Neutrophil (primary cell): ENCODE measurements around the gene TSPAN15.
A peak's percentile ranks its signal among the peaks of the same experiment; 100 is the strongest.

Experiments used
- H3K27ac ChIP-seq: fragments of 200-600 bp; sonication (generic); 2 replicates; pipeline ENCODE4 v1.5.1; 2016; ENCODE audit warnings: mild to moderate bottlenecking, moderate library complexity
- H3K27me3 ChIP-seq: fragments of 200-600 bp; sonication (generic); 2 replicates; pipeline ENCODE4 v1.6.0; 2016; ENCODE audit warnings: mild to moderate bottlenecking
- H3K36me3 ChIP-seq: fragments of 200-600 bp; sonication (generic); 2 replicates; pipeline ENCODE4 v1.5.1; 2017
- H3K4me1 ChIP-seq, 2 experiments: fragments of 200-600 bp in 1 of 2; sonication (generic) in 1 of 2; 1 replicate in 1 of 2; 2 replicates in 1 of 2; pipeline versions ENCODE4 v1.5.1 to v1.6.1; 2013 to 2016; ENCODE audit warnings: low read depth in 1 of 2, low read length in 1 of 2, mild to moderate bottlenecking in 1 of 2, moderate library complexity in 1 of 2; ENCODE audit not compliant: control insufficient read depth in 1 of 2, insufficient read depth in 1 of 2
- H3K4me3 ChIP-seq, 2 experiments: fragments of 200-600 bp in 1 of 2; sonication (generic) in 1 of 2; 1 replicate in 1 of 2; 2 replicates in 1 of 2; pipeline ENCODE4 v1.5.1; 2013 to 2016; ENCODE audit warnings: low read depth in 1 of 2, low read length in 1 of 2, mild to moderate bottlenecking in 1 of 2, moderate library complexity in 1 of 2
- H3K9me3 ChIP-seq: fragments of 200-600 bp; sonication (generic); 2 replicates; pipeline ENCODE4 v1.5.1; 2016
- CTCF ChIP-seq: fragments of 200-600 bp; sonication (generic); IDR thresholded peaks from 2 replicates; pipeline ENCODE4 v1.5.1; 2016; ENCODE audit warnings: antibody characterized with exemption

The TSPAN15 gene

GRCh38 chr10:69451209-69451783 lies at the start of gene TSPAN15:
Gene TSPAN15, plus strand, starts transcription at chr10:69451465. Its CDS starts 130 bp downstream, at chr10:69451595.
- peaks cover 11 to 16% of the 10 kb centered on the region in 2 experiments for H3K4me1 ChIP-seq
- H3K36me3 ChIP-seq: no peaks in the 10 kb centered on the region
- H3K9me3 ChIP-seq: no peaks in the 10 kb centered on the region
- H3K27ac ChIP-seq: no peak within 1 kb of the TSS
- TF ChIP-seq CTCF: no peak
- peaks cover 45% of the 10 kb centered on the region for H3K27me3 ChIP-seq
- H3K4me3 ChIP-seq: peak within 1 kb of the TSS; percentile 56 to 58

GRCh38 chr10:69402386-69402785 lies 48.9 kb upstream of the TSPAN15 start:
- no peak for TF ChIP-seq CTCF
- peaks cover 71% of the 10 kb centered on the region for H3K36me3 ChIP-seq

GRCh38 chr10:69403066-69403465 lies 48.2 kb upstream of the TSPAN15 start:
- peaks cover 3 to 4% of the 10 kb centered on the region in 2 experiments for H3K4me1 ChIP-seq
- no peak overlapping the region for H3K4me3 ChIP-seq
- H3K27ac ChIP-seq: no peak overlapping the region
- no peaks in the 10 kb centered on the region for H3K9me3 ChIP-seq
- peaks cover 66% of the 10 kb centered on the region for H3K36me3 ChIP-seq
- peaks cover 7% of the 10 kb centered on the region for H3K27me3 ChIP-seq
- TF ChIP-seq CTCF: no peak

More at GRCh38 chr10:69402386-69402785, 48.9 kb upstream of the TSPAN15 start:
- no peak overlapping the region for H3K27ac ChIP-seq
- no peaks in the 10 kb centered on the region for H3K9me3 ChIP-seq
- no peak overlapping the region for H3K4me3 ChIP-seq
- no peaks in the 10 kb centered on the region for H3K4me1 ChIP-seq
- H3K27me3 ChIP-seq: peaks cover under 1% of the 10 kb centered on the region

- H3K36me3 ChIP-seq: peaks cover 61% of the 10 kb centered on the region
Observed at GRCh38 chr10:69403519-69403918, 47.7 kb upstream of the TSPAN15 start.

GRCh38 chr10:69404786-69405185 lies 46.5 kb upstream of the TSPAN15 start:
- TF ChIP-seq CTCF: no peak
- peaks cover 48% of the 10 kb centered on the region for H3K36me3 ChIP-seq
- peaks cover 15 to 16% of the 10 kb centered on the region in 2 experiments for H3K4me1 ChIP-seq
- H3K9me3 ChIP-seq: no peaks in the 10 kb centered on the region
- no peak overlapping the region for H3K4me3 ChIP-seq
- H3K27ac ChIP-seq: no peak overlapping the region
- H3K27me3 ChIP-seq: peaks cover 7% of the 10 kb centered on the region

More at GRCh38 chr10:69403519-69403918, 47.7 kb upstream of the TSPAN15 start:
- peaks cover 7 to 8% of the 10 kb centered on the region in 2 experiments for H3K4me1 ChIP-seq
- peaks cover 7% of the 10 kb centered on the region for H3K27me3 ChIP-seq
- TF ChIP-seq CTCF: no peak
- no peaks in the 10 kb centered on the region for H3K9me3 ChIP-seq
- H3K4me3 ChIP-seq: no peak overlapping the region
- H3K27ac ChIP-seq: no peak overlapping the region
